HepG2 (cell line): ENCODE measurements around the gene ADORA2B. TPM values are rescaled to one million over a fixed set of nuclear protein-coding genes. Genes with fewer than 3 reads are reported as not detected.

Experiments used
- CAMTA2 ChIP-seq: sonication (generic); formaldehyde crosslinking; IDR thresholded peaks from 2 replicates; pipeline ENCODE4 v1.4.0; 2020; ENCODE audit warnings: mild to moderate bottlenecking, missing genetic modification reagents, borderline replicate concordance
- NFYB ChIP-seq: sonication (generic); formaldehyde crosslinking; IDR thresholded peaks from 2 replicates; pipeline ENCODE4 v1.4.0; 2020; ENCODE audit warnings: missing genetic modification reagents
- ZMYM3 ChIP-seq: sonication (generic); formaldehyde crosslinking; IDR thresholded peaks from 2 replicates; pipeline ENCODE4 v1.5.1; 2020; ENCODE audit warnings: mild to moderate bottlenecking, missing genetic modification reagents
- ZNF256 ChIP-seq: sonication (generic); formaldehyde crosslinking; conservative IDR thresholded peaks from 2 replicates; pipeline ENCODE4 v1.4.0; 2020; ENCODE audit warnings: missing genetic modification reagents
- ZNF547 ChIP-seq: sonication (generic); formaldehyde crosslinking; IDR thresholded peaks from 2 replicates; pipeline ENCODE4 v1.5.1; 2020; ENCODE audit warnings: mild to moderate bottlenecking, missing genetic modification reagents
- polyA plus RNA-seq, 8 experiments: library from polyadenylated mRNA; depleted of rRNA in 3 of 8; stranded (reverse) in 7 of 8; unstranded in 1 of 8; fragments of >200 nt; fragmentation: Illumina TruSeq in 4 of 8; extraction: Trizol in 4 of 8; gene quantifications; 2 replicates each; pipeline versions ENCODE4 v1.2.1 to v1.2.3, GENCODE V29; 2011 to 2016; ENCODE audit warnings: low read depth in 4 of 8, missing spikeins in 1 of 8, mixed read lengths in 1 of 8; ENCODE audit not compliant: insufficient read depth in 1 of 8
- total RNA-seq, 5 experiments: library from RNA; depleted of rRNA; stranded (reverse); fragments of >200 nt; fragmentation: Illumina TruSeq; extraction: Trizol; gene quantifications; 2 replicates each; pipeline ENCODE4 v1.2.3, GENCODE V29; 2016; ENCODE audit warnings: low read depth in 1 of 5
- TF ChIP-seq, protein P1 (sequence below): IDR thresholded peaks from 2 replicates; pipeline ENCODE4 v1.4.0; 2020; ENCODE audit warnings: mild to moderate bottlenecking, missing genetic modification reagents
- TF ChIP-seq, protein P2 (sequence below): sonication (generic); formaldehyde crosslinking; IDR thresholded peaks from 2 replicates; pipeline ENCODE4 v1.4.0; 2020; ENCODE audit warnings: missing genetic modification reagents, borderline replicate concordance
- TF ChIP-seq, protein P3 (sequence below): sonication (generic); formaldehyde crosslinking; conservative IDR thresholded peaks from 2 replicates; pipeline ENCODE4 v1.8.1; 2023; ENCODE audit warnings: missing genetic modification reagents
- TF ChIP-seq, protein P4 (sequence below): sonication (generic); formaldehyde crosslinking; IDR thresholded peaks from 2 replicates; pipeline ENCODE4 v1.4.0; 2020; ENCODE audit warnings: missing genetic modification reagents, mild to moderate bottlenecking, borderline replicate concordance

The ADORA2B gene
- total and polyA plus RNA-seq, 2 of the 13 experiments (the other 11 are each of a cell fraction or from before 2014, with no cell fraction given): 10.4 to 20.0 TPM

DNA sequence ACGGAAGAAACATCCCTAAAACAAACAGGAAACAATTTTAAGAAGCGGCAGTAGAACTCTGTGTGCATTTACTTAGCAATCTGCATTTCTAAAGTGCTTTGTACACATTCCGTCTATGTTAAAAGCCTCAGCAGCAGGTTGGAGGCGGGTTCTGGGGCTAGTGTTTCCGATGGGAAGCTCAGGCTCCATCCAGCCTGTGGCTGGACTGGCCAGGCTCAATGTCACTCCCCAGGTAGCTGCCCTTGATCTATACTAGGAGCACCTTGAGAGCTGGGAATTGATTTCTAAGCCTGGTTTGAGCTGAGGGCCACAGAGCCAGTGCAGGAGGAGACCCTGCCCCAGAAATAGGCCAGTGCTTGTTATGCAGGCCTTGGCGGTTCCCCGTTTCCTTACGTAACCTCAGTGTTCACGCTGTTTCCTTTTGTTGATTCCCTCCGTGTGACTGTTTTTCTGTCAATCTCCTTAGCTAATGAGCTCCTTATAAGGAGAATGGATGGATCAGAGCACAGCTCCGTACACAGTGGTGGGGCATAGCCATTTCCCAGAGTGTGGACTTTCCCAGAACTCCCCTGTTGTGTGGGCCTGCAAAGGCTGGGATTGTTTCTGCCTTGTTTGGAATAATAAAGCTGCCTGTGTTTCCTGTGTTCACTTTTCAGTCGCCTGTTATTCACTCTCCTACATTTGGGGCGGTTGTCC, 21.4 kb downstream of the ADORA2B start (continued):
- TF ChIP-seq, protein P1, sequence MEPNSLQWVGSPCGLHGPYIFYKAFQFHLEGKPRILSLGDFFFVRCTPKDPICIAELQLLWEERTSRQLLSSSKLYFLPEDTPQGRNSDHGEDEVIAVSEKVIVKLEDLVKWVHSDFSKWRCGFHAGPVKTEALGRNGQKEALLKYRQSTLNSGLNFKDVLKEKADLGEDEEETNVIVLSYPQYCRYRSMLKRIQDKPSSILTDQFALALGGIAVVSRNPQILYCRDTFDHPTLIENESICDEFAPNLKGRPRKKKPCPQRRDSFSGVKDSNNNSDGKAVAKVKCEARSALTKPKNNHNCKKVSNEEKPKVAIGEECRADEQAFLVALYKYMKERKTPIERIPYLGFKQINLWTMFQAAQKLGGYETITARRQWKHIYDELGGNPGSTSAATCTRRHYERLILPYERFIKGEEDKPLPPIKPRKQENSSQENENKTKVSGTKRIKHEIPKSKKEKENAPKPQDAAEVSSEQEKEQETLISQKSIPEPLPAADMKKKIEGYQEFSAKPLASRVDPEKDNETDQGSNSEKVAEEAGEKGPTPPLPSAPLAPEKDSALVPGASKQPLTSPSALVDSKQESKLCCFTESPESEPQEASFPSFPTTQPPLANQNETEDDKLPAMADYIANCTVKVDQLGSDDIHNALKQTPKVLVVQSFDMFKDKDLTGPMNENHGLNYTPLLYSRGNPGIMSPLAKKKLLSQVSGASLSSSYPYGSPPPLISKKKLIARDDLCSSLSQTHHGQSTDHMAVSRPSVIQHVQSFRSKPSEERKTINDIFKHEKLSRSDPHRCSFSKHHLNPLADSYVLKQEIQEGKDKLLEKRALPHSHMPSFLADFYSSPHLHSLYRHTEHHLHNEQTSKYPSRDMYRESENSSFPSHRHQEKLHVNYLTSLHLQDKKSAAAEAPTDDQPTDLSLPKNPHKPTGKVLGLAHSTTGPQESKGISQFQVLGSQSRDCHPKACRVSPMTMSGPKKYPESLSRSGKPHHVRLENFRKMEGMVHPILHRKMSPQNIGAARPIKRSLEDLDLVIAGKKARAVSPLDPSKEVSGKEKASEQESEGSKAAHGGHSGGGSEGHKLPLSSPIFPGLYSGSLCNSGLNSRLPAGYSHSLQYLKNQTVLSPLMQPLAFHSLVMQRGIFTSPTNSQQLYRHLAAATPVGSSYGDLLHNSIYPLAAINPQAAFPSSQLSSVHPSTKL (CRISPR knock-in tag): peak; percentile 53; the same call in 1 of the 2 replicates
- TF ChIP-seq ZNF256 (no peak), CAMTA2 (CRISPR knock-in tag) (no peak), NFYB (peak; percentile 74), ZMYM3 (CRISPR knock-in tag) (no peak), ZNF547 (CRISPR knock-in tag) (peak; percentile 41; the same call in 1 of the 2 replicates)
- TF ChIP-seq, protein P2, sequence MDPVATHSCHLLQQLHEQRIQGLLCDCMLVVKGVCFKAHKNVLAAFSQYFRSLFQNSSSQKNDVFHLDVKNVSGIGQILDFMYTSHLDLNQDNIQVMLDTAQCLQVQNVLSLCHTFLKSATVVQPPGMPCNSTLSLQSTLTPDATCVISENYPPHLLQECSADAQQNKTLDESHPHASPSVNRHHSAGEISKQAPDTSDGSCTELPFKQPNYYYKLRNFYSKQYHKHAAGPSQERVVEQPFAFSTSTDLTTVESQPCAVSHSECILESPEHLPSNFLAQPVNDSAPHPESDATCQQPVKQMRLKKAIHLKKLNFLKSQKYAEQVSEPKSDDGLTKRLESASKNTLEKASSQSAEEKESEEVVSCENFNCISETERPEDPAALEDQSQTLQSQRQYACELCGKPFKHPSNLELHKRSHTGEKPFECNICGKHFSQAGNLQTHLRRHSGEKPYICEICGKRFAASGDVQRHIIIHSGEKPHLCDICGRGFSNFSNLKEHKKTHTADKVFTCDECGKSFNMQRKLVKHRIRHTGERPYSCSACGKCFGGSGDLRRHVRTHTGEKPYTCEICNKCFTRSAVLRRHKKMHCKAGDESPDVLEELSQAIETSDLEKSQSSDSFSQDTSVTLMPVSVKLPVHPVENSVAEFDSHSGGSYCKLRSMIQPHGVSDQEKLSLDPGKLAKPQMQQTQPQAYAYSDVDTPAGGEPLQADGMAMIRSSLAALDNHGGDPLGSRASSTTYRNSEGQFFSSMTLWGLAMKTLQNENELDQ (CRISPR knock-in tag): no peak
- TF ChIP-seq, protein P3, sequence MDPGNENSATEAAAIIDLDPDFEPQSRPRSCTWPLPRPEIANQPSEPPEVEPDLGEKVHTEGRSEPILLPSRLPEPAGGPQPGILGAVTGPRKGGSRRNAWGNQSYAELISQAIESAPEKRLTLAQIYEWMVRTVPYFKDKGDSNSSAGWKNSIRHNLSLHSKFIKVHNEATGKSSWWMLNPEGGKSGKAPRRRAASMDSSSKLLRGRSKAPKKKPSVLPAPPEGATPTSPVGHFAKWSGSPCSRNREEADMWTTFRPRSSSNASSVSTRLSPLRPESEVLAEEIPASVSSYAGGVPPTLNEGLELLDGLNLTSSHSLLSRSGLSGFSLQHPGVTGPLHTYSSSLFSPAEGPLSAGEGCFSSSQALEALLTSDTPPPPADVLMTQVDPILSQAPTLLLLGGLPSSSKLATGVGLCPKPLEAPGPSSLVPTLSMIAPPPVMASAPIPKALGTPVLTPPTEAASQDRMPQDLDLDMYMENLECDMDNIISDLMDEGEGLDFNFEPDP (CRISPR knock-in tag): no peak
- TF ChIP-seq, protein P4, sequence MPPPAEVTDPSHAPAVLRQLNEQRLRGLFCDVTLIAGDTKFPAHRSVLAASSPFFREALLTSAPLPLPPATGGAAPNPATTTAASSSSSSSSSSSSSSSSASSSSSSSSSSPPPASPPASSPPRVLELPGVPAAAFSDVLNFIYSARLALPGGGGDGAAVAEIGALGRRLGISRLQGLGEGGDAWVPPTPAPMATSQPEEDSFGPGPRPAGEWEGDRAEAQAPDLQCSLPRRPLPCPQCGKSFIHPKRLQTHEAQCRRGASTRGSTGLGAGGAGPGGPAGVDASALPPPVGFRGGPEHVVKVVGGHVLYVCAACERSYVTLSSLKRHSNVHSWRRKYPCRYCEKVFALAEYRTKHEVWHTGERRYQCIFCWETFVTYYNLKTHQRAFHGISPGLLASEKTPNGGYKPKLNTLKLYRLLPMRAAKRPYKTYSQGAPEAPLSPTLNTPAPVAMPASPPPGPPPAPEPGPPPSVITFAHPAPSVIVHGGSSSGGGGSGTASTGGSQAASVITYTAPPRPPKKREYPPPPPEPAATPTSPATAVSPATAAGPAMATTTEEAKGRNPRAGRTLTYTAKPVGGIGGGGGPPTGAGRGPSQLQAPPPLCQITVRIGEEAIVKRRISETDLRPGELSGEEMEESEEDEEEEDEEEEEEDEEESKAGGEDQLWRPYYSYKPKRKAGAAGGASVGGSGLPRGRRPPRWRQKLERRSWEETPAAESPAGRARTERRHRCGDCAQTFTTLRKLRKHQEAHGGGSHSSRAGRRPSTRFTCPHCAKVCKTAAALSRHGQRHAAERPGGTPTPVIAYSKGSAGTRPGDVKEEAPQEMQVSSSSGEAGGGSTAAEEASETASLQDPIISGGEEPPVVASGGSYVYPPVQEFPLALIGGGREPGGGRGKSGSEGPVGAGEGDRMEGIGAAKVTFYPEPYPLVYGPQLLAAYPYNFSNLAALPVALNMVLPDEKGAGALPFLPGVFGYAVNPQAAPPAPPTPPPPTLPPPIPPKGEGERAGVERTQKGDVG: no peak
